HEK293 (cell line): ENCODE measurements around the gene HLF.

Source experiments
- CTCF ChIA-PET: fragments of 350-600 bp; formaldehyde crosslinking; extraction: SDS; loops from one replicate; lab custom pipeline; 2021; ENCODE audit warnings: antibody characterized with exemption; lab: Yijun Ruan, JAX
- POLR2A ChIA-PET: fragments of 300-600 bp; formaldehyde crosslinking; extraction: SDS; loops from one replicate; lab custom pipeline; 2020; ENCODE audit warnings: antibody characterized with exemption, inconsistent platforms; lab: Yijun Ruan, JAX
- H3K27ac ChIP-seq: fragments of 200-500 bp; sonication (Bioruptor generic); 2 replicates; pipeline ENCODE4 v1.5.1; 2014; ENCODE audit warnings: low read depth, low read length, control low read depth, inconsistent platforms; ENCODE audit errors: extremely low read depth
- H3K36me3 ChIP-seq, 2 experiments: fragments of 200-500 bp in 1 of 2; sonication (Bioruptor generic) in 1 of 2; 1 replicate in 1 of 2; 2 replicates in 1 of 2; pipeline ENCODE4 v1.5.1; 2014 to 2017; ENCODE audit warnings: inconsistent platforms in 2 of 2, low read length in 2 of 2; ENCODE audit not compliant: control insufficient read depth in 2 of 2, insufficient read depth in 1 of 2
- H3K4me1 ChIP-seq: fragments of 200-500 bp; sonication (Bioruptor generic); 2 replicates; pipeline ENCODE4 v1.5.1; 2014; ENCODE audit warnings: mild to moderate bottlenecking, low read length, inconsistent platforms; ENCODE audit not compliant: control insufficient read depth, insufficient read depth
- H3K4me3 ChIP-seq: 2 replicates; pipeline ENCODE4 v1.5.1; 2011; ENCODE audit warnings: low read depth, mild to moderate bottlenecking, control low read depth, low read length, moderate library complexity
- H3K9me3 ChIP-seq: fragments of 200-500 bp; sonication (Bioruptor generic); 2 replicates; pipeline ENCODE4 v1.5.1; 2014; ENCODE audit warnings: low read depth, low read length, inconsistent platforms; ENCODE audit not compliant: control insufficient read depth, insufficient read depth
- EGR2 ChIP-seq: fragments of 450-650 bp; formaldehyde crosslinking; IDR thresholded peaks from 2 replicates; pipeline ENCODE4 v1.5.1; 2016; ENCODE audit warnings: low read depth, missing biosample characterization, missing genetic modification characterization
- KLF1 ChIP-seq: fragments of 450-650 bp; formaldehyde crosslinking; IDR thresholded peaks from 2 replicates; pipeline ENCODE4 v1.5.1; 2016; ENCODE audit warnings: missing biosample characterization, missing genetic modification characterization
- OSR2 ChIP-seq: fragments of 450-650 bp; formaldehyde crosslinking; IDR thresholded peaks from 2 replicates; pipeline ENCODE4 v1.5.1; 2016; ENCODE audit warnings: missing biosample characterization, missing genetic modification characterization
- SCRT1 ChIP-seq: fragments of 450-650 bp; formaldehyde crosslinking; IDR thresholded peaks from 2 replicates; pipeline ENCODE4 v1.5.1; 2016; ENCODE audit warnings: missing biosample characterization, missing genetic modification characterization, borderline replicate concordance
- SP2 ChIP-seq: fragments of 450-650 bp; formaldehyde crosslinking; IDR thresholded peaks from 2 replicates; pipeline ENCODE4 v1.5.1; 2016; ENCODE audit warnings: missing biosample characterization, missing genetic modification characterization
- ZFHX2 ChIP-seq: fragments of 450-650 bp; formaldehyde crosslinking; conservative IDR thresholded peaks from 2 replicates; pipeline ENCODE4 v1.5.1; 2016; ENCODE audit warnings: missing biosample characterization, missing genetic modification characterization
- ZNF114 ChIP-seq: fragments of 450-650 bp; formaldehyde crosslinking; IDR thresholded peaks from 2 replicates; pipeline ENCODE4 v1.5.0; 2017; ENCODE audit warnings: missing biosample characterization, missing genetic modification characterization
- ZNF133 ChIP-seq: fragments of 450-650 bp; formaldehyde crosslinking; IDR thresholded peaks from 2 replicates; pipeline ENCODE4 v1.5.1; 2016; ENCODE audit warnings: missing biosample characterization, missing genetic modification characterization
- ZNF202 ChIP-seq: fragments of 450-650 bp; formaldehyde crosslinking; IDR thresholded peaks from 2 replicates; pipeline ENCODE4 v1.5.1; 2016; ENCODE audit warnings: missing biosample characterization, missing genetic modification characterization, borderline replicate concordance
- ZNF223 ChIP-seq: fragments of 450-650 bp; formaldehyde crosslinking; IDR thresholded peaks from 2 replicates; pipeline ENCODE4 v1.5.1; 2016; ENCODE audit warnings: missing biosample characterization, missing genetic modification characterization
- ZNF274 ChIP-seq, 2 experiments: fragments of 200-500 bp in 1 of 2; fragments of 450-650 bp in 1 of 2; sonication (Bioruptor generic) in 1 of 2; formaldehyde crosslinking in 1 of 2; IDR thresholded peaks; 2 replicates each; pipeline versions ENCODE4 v1.5.1 to v1.6.1; 2014 to 2016; ENCODE audit warnings: borderline replicate concordance in 1 of 2, inconsistent platforms in 1 of 2, low read length in 1 of 2, missing biosample characterization in 1 of 2, missing genetic modification characterization in 1 of 2
- ZNF350 ChIP-seq: fragments of 450-650 bp; formaldehyde crosslinking; IDR thresholded peaks from 2 replicates; pipeline ENCODE4 v1.5.0; 2017; ENCODE audit warnings: missing biosample characterization, mild to moderate bottlenecking, missing genetic modification characterization
- ZNF404 ChIP-seq: fragments of 450-650 bp; formaldehyde crosslinking; IDR thresholded peaks from 2 replicates; pipeline ENCODE4 v1.5.1; 2017; ENCODE audit warnings: missing biosample characterization, missing genetic modification characterization
- ZNF544 ChIP-seq: fragments of 450-650 bp; formaldehyde crosslinking; IDR thresholded peaks from 2 replicates; pipeline ENCODE4 v1.5.0; 2017; ENCODE audit warnings: missing biosample characterization, missing genetic modification characterization
- ZNF549 ChIP-seq: fragments of 450-650 bp; IDR thresholded peaks from 2 replicates; pipeline ENCODE4 v1.5.1; 2018; ENCODE audit warnings: missing biosample characterization, missing genetic modification characterization, mild to moderate bottlenecking, inconsistent platforms, moderate library complexity
- ZNF596 ChIP-seq: fragments of 450-650 bp; IDR thresholded peaks from 2 replicates; pipeline ENCODE4 v1.5.0; 2018; ENCODE audit warnings: missing biosample characterization, mild to moderate bottlenecking, missing genetic modification characterization, moderate library complexity
- ZNF623 ChIP-seq: fragments of 450-650 bp; formaldehyde crosslinking; IDR thresholded peaks from 2 replicates; pipeline ENCODE4 v1.5.1; 2016; ENCODE audit warnings: missing biosample characterization, missing genetic modification characterization
- ZNF639 ChIP-seq: fragments of 450-650 bp; formaldehyde crosslinking; IDR thresholded peaks from 2 replicates; pipeline ENCODE4 v1.5.1; 2016; ENCODE audit warnings: missing biosample characterization, missing genetic modification characterization
- ZXDB ChIP-seq: fragments of 450-650 bp; formaldehyde crosslinking; IDR thresholded peaks from 2 replicates; pipeline ENCODE4 v1.5.1; 2016; ENCODE audit warnings: missing biosample characterization, missing genetic modification characterization
- TF ChIP-seq, protein P1 (sequence below): fragments of 450-650 bp; formaldehyde crosslinking; IDR thresholded peaks from 2 replicates; pipeline ENCODE4 v1.5.1; 2016; ENCODE audit warnings: missing biosample characterization, missing genetic modification characterization
- TF ChIP-seq, protein P2 (sequence below): fragments of 450-650 bp; formaldehyde crosslinking; IDR thresholded peaks from 2 replicates; pipeline ENCODE4 v1.5.1; 2016; ENCODE audit warnings: missing biosample characterization, missing genetic modification characterization
- TF ChIP-seq, protein P3 (sequence below): fragments of 450-650 bp; formaldehyde crosslinking; IDR thresholded peaks from 2 replicates; pipeline ENCODE4 v1.5.0; 2017; ENCODE audit warnings: missing biosample characterization, missing genetic modification characterization, borderline replicate concordance

The HLF gene

GRCh38 chr17:55279203-55279602 is 14.4 kb downstream of the HLF start:
- TF ChIP-seq, protein P1, sequence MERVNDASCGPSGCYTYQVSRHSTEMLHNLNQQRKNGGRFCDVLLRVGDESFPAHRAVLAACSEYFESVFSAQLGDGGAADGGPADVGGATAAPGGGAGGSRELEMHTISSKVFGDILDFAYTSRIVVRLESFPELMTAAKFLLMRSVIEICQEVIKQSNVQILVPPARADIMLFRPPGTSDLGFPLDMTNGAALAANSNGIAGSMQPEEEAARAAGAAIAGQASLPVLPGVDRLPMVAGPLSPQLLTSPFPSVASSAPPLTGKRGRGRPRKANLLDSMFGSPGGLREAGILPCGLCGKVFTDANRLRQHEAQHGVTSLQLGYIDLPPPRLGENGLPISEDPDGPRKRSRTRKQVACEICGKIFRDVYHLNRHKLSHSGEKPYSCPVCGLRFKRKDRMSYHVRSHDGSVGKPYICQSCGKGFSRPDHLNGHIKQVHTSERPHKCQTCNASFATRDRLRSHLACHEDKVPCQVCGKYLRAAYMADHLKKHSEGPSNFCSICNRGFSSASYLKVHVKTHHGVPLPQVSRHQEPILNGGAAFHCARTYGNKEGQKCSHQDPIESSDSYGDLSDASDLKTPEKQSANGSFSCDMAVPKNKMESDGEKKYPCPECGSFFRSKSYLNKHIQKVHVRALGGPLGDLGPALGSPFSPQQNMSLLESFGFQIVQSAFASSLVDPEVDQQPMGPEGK (tag by site-specific recombination), result no peak
- no peak for TF ChIP-seq ZFHX2 (tag by site-specific recombination)
- TF ChIP-seq ZNF223 (tag by site-specific recombination), result no peak
- no peak for TF ChIP-seq ZNF404 (tag by site-specific recombination)
- no peak for TF ChIP-seq ZNF350
- TF ChIP-seq ZNF133 (tag by site-specific recombination), result no peak
- TF ChIP-seq ZNF544 (tag by site-specific recombination), result no peak
- no peak for TF ChIP-seq SP2 (tag by site-specific recombination)
- no peak for TF ChIP-seq ZNF639 (tag by site-specific recombination)
- TF ChIP-seq ZNF623 (tag by site-specific recombination), result no peak
- TF ChIP-seq, protein P2, sequence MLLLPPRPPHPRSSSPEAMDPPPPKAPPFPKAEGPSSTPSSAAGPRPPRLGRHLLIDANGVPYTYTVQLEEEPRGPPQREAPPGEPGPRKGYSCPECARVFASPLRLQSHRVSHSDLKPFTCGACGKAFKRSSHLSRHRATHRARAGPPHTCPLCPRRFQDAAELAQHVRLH (tag by site-specific recombination), result no peak
- TF ChIP-seq KLF1 (tag by site-specific recombination), result no peak
- no peak for TF ChIP-seq ZNF596 (tag by site-specific recombination)
- TF ChIP-seq ZNF114, result no peak
- TF ChIP-seq, protein P3, sequence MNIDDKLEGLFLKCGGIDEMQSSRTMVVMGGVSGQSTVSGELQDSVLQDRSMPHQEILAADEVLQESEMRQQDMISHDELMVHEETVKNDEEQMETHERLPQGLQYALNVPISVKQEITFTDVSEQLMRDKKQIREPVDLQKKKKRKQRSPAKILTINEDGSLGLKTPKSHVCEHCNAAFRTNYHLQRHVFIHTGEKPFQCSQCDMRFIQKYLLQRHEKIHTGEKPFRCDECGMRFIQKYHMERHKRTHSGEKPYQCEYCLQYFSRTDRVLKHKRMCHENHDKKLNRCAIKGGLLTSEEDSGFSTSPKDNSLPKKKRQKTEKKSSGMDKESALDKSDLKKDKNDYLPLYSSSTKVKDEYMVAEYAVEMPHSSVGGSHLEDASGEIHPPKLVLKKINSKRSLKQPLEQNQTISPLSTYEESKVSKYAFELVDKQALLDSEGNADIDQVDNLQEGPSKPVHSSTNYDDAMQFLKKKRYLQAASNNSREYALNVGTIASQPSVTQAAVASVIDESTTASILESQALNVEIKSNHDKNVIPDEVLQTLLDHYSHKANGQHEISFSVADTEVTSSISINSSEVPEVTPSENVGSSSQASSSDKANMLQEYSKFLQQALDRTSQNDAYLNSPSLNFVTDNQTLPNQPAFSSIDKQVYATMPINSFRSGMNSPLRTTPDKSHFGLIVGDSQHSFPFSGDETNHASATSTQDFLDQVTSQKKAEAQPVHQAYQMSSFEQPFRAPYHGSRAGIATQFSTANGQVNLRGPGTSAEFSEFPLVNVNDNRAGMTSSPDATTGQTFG, result no peak
- TF ChIP-seq ZXDB (tag by site-specific recombination), result no peak
- TF ChIP-seq, all 188 proteins: peak for 0
- H3K4me1 ChIP-seq, result no peaks in the 10 kb centered on the region
- no peak overlapping the region for H3K4me3 ChIP-seq
- ChIA-PET CTCF (no interaction called here), POLR2A (no interaction called here)
- H3K9me3 ChIP-seq, result no peaks in the 10 kb centered on the region
- H3K36me3 ChIP-seq, result no peaks in the 10 kb centered on the region
- H3K27ac ChIP-seq, result no peak overlapping the region

- H3K27ac ChIP-seq, result no peak overlapping the region
- H3K4me1 ChIP-seq, result no peaks in the 10 kb centered on the region
- H3K4me3 ChIP-seq, result no peak overlapping the region
- CTCF ChIA-PET, result no interaction called here
- POLR2A ChIA-PET, result no interaction called here
- no peaks in the 10 kb centered on the region for H3K9me3 ChIP-seq
- no peak for TF ChIP-seq ZNF549 (tag by site-specific recombination)
- TF ChIP-seq EGR2 (tag by site-specific recombination), result no peak
- TF ChIP-seq ZNF202 (tag by site-specific recombination), result no peak
- TF ChIP-seq ZNF274 (IDR thresholded peaks at IDR 0.05; ENCODE audit: low read length), result no peak
- TF ChIP-seq ZNF274 (tag by site-specific recombination; IDR thresholded peaks at IDR 0.05; ENCODE audit: borderline replicate concordance), result no peak
- no peak for TF ChIP-seq SCRT1 (tag by site-specific recombination)
- TF ChIP-seq OSR2 (tag by site-specific recombination), result no peak
- no peaks in the 10 kb centered on the region for H3K36me3 ChIP-seq
These were observed 15.0 kb downstream of the HLF start for GRCh38 chr17:55279788-55280187.
